Upper lobe of left lung (tissue), 4 donors: Measurements from ENCODE around the gene ZC3H12C.

Experiments
- CTCF ChIP-seq, 6 experiments: fragments of 450-650 bp in 4 of 6; fragments of 200-600 bp in 2 of 6; sonication (generic) in 2 of 6; IDR thresholded peaks; one replicate each; pipeline ENCODE4 v1.5.1; 2016 to 2019; ENCODE audit warnings: antibody characterized with exemption in 6 of 6
- EP300 ChIP-seq, 4 donors: sonication (generic); formaldehyde crosslinking; IDR thresholded peaks; one replicate each; pipeline ENCODE4 v1.5.1; 2017; ENCODE audit warnings: antibody characterized with exemption in 4 of 4, control low read depth in 2 of 4
- POLR2A ChIP-seq, 4 donors: fragments of 450-650 bp; IDR thresholded peaks; one replicate each; pipeline ENCODE4 v1.5.1; 2016 to 2017; ENCODE audit warnings: antibody characterized with exemption in 4 of 4, mild to moderate bottlenecking in 2 of 4

GRCh38 chr11:110196241-110196754 lies 103.1 kb downstream of the ZC3H12C start:
- TF ChIP-seq POLR2A (IDR thresholded peaks at IDR 0.05) (no peak), CTCF (IDR thresholded peaks at IDR 0.05) (no peak), EP300 (IDR thresholded peaks at IDR 0.05) (no peak)
